ENCODE results near the gene MIS12. TPM values are rescaled to one million over a fixed set of nuclear protein-coding genes. Genes with fewer than 3 reads are reported as not detected.
A peak's percentile ranks its signal among the peaks of the same experiment; 100 is the strongest.

Gene MIS12
- total and polyA plus RNA-seq, 9 of the 15 experiments (the other 6 are each of a cell fraction or from before 2014, with no cell fraction given) = 13.5 to 31.9 (median 25.5) TPM

- Histone ChIP-seq H3K27me3 (ENCODE audit: control insufficient read depth in 2 of 2, insufficient read depth in 2 of 2, low read length in 2 of 2) (no peaks in the 10 kb centered on the region), H3K4me2 (ENCODE audit: insufficient read depth, low read length) (no peak overlapping the region), H3K4me3 (no peak overlapping the region), H3K9me3 (replicated peaks; ENCODE audit: control insufficient read depth, insufficient read depth, low read depth, low read length) (no peaks in the 10 kb centered on the region), H3K79me2 (ENCODE audit: control insufficient read depth, insufficient read depth, low read length) (no peaks in the 10 kb centered on the region), H3K9ac (ENCODE audit: insufficient read depth in 1 of 2, low read depth in 2 of 2, low read length in 2 of 2) (no peak overlapping the region), H4K20me1 (replicated peaks; ENCODE audit: control insufficient read depth, insufficient read depth, low read length) (no peaks in the 10 kb centered on the region), H2AFZ (ENCODE audit: low read depth, low read length) (no peak overlapping the region), H3K4me1 (replicated peaks in 1 of 2; ENCODE audit: control insufficient read depth in 2 of 2, insufficient read depth in 2 of 2, low read length in 2 of 2) (no peaks in the 10 kb centered on the region; a peak in 1 of 5 replicates), H3K36me3 (ENCODE audit: control insufficient read depth, insufficient read depth, low read length) (peaks cover 80% of the 10 kb centered on the region; the same call in 2 of the 3 replicates), H3K27ac (ENCODE audit: extremely low read depth, low read depth, low read length) (no peak overlapping the region; the same call in 2 of the 3 replicates), H3K9me1 (ENCODE audit: control insufficient read depth, insufficient read depth, low read length) (peaks cover 3% of the 10 kb centered on the region)
- ChIA-PET CTCF (ENCODE audit: low intra/inter-chr PET ratio) (no interaction called here), POLR2A (interaction anchor here (0.6 kb wide), 1 partner anchor 303 kb away, joined by 3 read pairs; no protein-coding TSS in a partner anchor)
- FAIRE-seq (peak; percentile 73), DNase-seq (ENCODE audit: extremely low read depth in 1 of 4, low spot score in 3 of 4) (peak; percentile 28 to 69 (median 46)), ATAC-seq (peak; percentile 75)
- intact Hi-C loops (cut with micrococcal nuclease) (no loop called here), in situ Hi-C loops (cut with MboI) (no loop called here)
- BruUV-seq (replicated peaks) = no TSS peak
- WGBS (ENCODE audit: insufficient coverage, low coverage, missing lambda C conversion rate) = 60% methylated on average over 14 of the region's 14 CpGs
- TF ChIP-seq KDM1A (IDR thresholded peaks at IDR 0.05) (no peak), IRF9 (tag; IDR thresholded peaks at IDR 0.05) (no peak), FOXP4 (CRISPR knock-in tag; IDR thresholded peaks at IDR 0.05; ENCODE audit: borderline replicate concordance) (no peak), TAF9B (IDR thresholded peaks at IDR 0.05; ENCODE audit: partially characterized antibody) (peak; percentile 49), MTA3 (IDR thresholded peaks at IDR 0.05; ENCODE audit: borderline replicate concordance) (no peak), ZFPM2 (CRISPR knock-in tag; IDR thresholded peaks at IDR 0.05) (no peak), CHD2 (IDR thresholded peaks at IDR 0.05; ENCODE audit: low read depth, low read length) (no peak), ZNF316 (IDR thresholded peaks at IDR 0.05) (peak; percentile 61; the same call in 1 of the 2 replicates), E2F5 (CRISPR knock-in tag; IDR thresholded peaks at IDR 0.05) (no peak), KDM2B (CRISPR knock-in tag; IDR thresholded peaks at IDR 0.05) (no peak), WHSC1 (IDR thresholded peaks at IDR 0.05; ENCODE audit: low read length) (no peak), CREB3 (tag; conservative IDR thresholded peaks at IDR 0.05; ENCODE audit: low read depth) (no peak), ZBTB7A (IDR thresholded peaks at IDR 0.05; ENCODE audit: borderline replicate concordance, control insufficient read depth, low read depth, low read length) (no peak), GTF2A2 (tag; IDR thresholded peaks at IDR 0.05) (no peak), ARID3A (IDR thresholded peaks at IDR 0.05; ENCODE audit: borderline replicate concordance, low read depth, low read length) (no peak)
Observed at GRCh38 chr17:5526821-5527598, 40.6 kb downstream of the MIS12 start.

Measured in K562 (cell line).